GM12801 (cell line): ENCODE measurements around the gene RIN3.

ENCODE experiments used
- CTCF ChIP-seq: IDR thresholded peaks from one replicate; pipeline ENCODE4 v1.5.1; 2011; ENCODE audit warnings: control low read depth; ENCODE audit not compliant: insufficient read length; ENCODE audit errors: extremely low read depth

Gene RIN3

GRCh38 chr14:92519246-92520101 lies 5.9 kb downstream of the RIN3 start:
- TF ChIP-seq CTCF, result no peak

- TF ChIP-seq CTCF, result no peak
Measured at GRCh38 chr14:92520102-92521057, 6.8 kb downstream of the RIN3 start.

- no peak for TF ChIP-seq CTCF
Measured at GRCh38 chr14:92521058-92521415, 7.5 kb downstream of the RIN3 start.

GRCh38 chr14:92523752-92524151 lies 10.2 kb downstream of the RIN3 start:
- no peak for TF ChIP-seq CTCF

GRCh38 chr14:92524602-92525185 lies 11.1 kb downstream of the RIN3 start:
- no peak for TF ChIP-seq CTCF

GRCh38 chr14:92525322-92526095 lies 11.9 kb downstream of the RIN3 start:
- TF ChIP-seq CTCF, result no peak
